ENCODE measurements around the gene DNER.

Gene DNER

GRCh38 chr2:229412686-229413085 is 301.7 kb downstream of the DNER start:
- Histone ChIP-seq H3K36me3 (ENCODE audit: insufficient read depth, insufficient read length, low read length) (no peaks in the 10 kb centered on the region), H3K4me3 (ENCODE audit: insufficient read length, low read depth) (no peak overlapping the region), H3K4me1 (ENCODE audit: insufficient read depth, insufficient read length) (no peaks in the 10 kb centered on the region), H3K9me3 (ENCODE audit: insufficient read depth, low read length) (no peaks in the 10 kb centered on the region), H3K9ac (ENCODE audit: insufficient read length, low read depth) (no peak overlapping the region), H3K27me3 (ENCODE audit: insufficient read depth, insufficient read length) (no peaks in the 10 kb centered on the region)
- TF ChIP-seq ZNF274 (IDR thresholded peaks at IDR 0.05; ENCODE audit: low read depth, low read length) (no peak), YY1 (IDR thresholded peaks at IDR 0.05; ENCODE audit: insufficient read depth, insufficient read length) (no peak), SUZ12 (IDR thresholded peaks at IDR 0.05; ENCODE audit: extremely low read depth, insufficient read depth, insufficient read length) (no peak)
- no peak for DNase-seq (ENCODE audit: low read depth, low spot score)

DNA sequence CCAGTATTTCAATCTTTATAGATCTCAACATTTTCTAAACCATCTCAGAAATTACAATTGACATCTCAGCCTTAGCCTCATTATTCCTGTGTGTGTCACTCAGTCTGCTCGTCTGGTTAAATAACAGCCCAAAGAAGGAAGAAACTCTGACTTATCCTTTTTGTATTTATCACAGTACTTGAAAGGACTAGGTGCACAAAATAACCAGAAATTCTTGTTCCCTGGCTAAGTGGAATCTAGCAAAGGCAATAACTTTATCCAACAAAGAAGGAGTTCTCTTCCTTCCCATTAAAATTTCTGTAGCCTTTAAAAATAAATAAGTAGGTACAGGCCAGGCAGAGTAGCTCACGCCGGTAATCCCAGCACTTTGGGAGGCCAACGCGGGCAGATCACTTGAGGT is 303.4 kb downstream of the DNER start:
- peaks cover 3% of the 10 kb centered on the region for H3K4me1 ChIP-seq (ENCODE audit: insufficient read depth, insufficient read length)
- TF ChIP-seq SUZ12 (IDR thresholded peaks at IDR 0.05; ENCODE audit: extremely low read depth, insufficient read depth, insufficient read length) (no peak), YY1 (IDR thresholded peaks at IDR 0.05; ENCODE audit: insufficient read depth, insufficient read length) (no peak), ZNF274 (IDR thresholded peaks at IDR 0.05; ENCODE audit: low read depth, low read length) (no peak)
- DNase-seq (ENCODE audit: low read depth, low spot score): no peak
- no peaks in the 10 kb centered on the region for H3K27me3 ChIP-seq (ENCODE audit: insufficient read depth, insufficient read length)
- no peak overlapping the region for H3K4me3 ChIP-seq (ENCODE audit: insufficient read length, low read depth)
- H3K9ac ChIP-seq (ENCODE audit: insufficient read length, low read depth): no peak overlapping the region
- H3K36me3 ChIP-seq (ENCODE audit: insufficient read depth, insufficient read length, low read length): no peaks in the 10 kb centered on the region
- H3K9me3 ChIP-seq (ENCODE audit: insufficient read depth, low read length): no peaks in the 10 kb centered on the region

DNA sequence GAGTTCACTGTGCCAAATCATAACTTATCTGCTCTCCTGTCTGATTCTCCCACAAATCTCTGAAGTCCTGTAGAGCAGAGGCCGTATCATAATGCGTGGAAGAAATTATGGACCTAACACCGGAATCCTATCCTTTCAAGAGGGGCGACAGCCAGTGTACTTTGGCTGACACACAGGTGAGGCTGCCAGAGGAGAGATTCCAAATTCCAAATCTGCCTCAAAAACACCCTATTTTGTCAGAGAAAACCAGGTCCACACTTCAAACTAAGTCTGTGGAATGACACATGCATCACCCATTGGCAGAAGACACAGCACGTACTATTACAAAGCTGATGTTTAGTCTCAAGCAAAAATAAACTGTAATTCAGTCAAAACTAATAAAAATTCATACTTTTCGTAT is 304.1 kb downstream of the DNER start:
- no peaks in the 10 kb centered on the region for H3K27me3 ChIP-seq (ENCODE audit: insufficient read depth, insufficient read length)
- no peaks in the 10 kb centered on the region for H3K36me3 ChIP-seq (ENCODE audit: insufficient read depth, insufficient read length, low read length)
- no peak for TF ChIP-seq SUZ12 (IDR thresholded peaks at IDR 0.05; ENCODE audit: extremely low read depth, insufficient read depth, insufficient read length)
- no peak for TF ChIP-seq YY1 (IDR thresholded peaks at IDR 0.05; ENCODE audit: insufficient read depth, insufficient read length)
- TF ChIP-seq ZNF274 (IDR thresholded peaks at IDR 0.05; ENCODE audit: low read depth, low read length): no peak
- DNase-seq (ENCODE audit: low read depth, low spot score): no peak
- H3K9me3 ChIP-seq (ENCODE audit: insufficient read depth, low read length): no peaks in the 10 kb centered on the region
- no peak overlapping the region for H3K4me3 ChIP-seq (ENCODE audit: insufficient read length, low read depth)
- H3K9ac ChIP-seq (ENCODE audit: insufficient read length, low read depth): no peak overlapping the region
- peaks cover 3% of the 10 kb centered on the region for H3K4me1 ChIP-seq (ENCODE audit: insufficient read depth, insufficient read length)

- peak; percentile 16 for DNase-seq (ENCODE audit: low read depth, low spot score)
- no peaks in the 10 kb centered on the region for H3K27me3 ChIP-seq (ENCODE audit: insufficient read depth, insufficient read length)
- H3K9ac ChIP-seq (ENCODE audit: insufficient read length, low read depth): no peak overlapping the region
- no peak for TF ChIP-seq ZNF274 (IDR thresholded peaks at IDR 0.05; ENCODE audit: low read depth, low read length)
- peaks cover 3% of the 10 kb centered on the region for H3K4me1 ChIP-seq (ENCODE audit: insufficient read depth, insufficient read length)
- H3K4me3 ChIP-seq (ENCODE audit: insufficient read length, low read depth): no peak overlapping the region
- H3K9me3 ChIP-seq (ENCODE audit: insufficient read depth, low read length): no peaks in the 10 kb centered on the region
- H3K36me3 ChIP-seq (ENCODE audit: insufficient read depth, insufficient read length, low read length): no peaks in the 10 kb centered on the region
Observed at GRCh38 chr2:229409751-229410181, 304.6 kb downstream of the DNER start.

DNA sequence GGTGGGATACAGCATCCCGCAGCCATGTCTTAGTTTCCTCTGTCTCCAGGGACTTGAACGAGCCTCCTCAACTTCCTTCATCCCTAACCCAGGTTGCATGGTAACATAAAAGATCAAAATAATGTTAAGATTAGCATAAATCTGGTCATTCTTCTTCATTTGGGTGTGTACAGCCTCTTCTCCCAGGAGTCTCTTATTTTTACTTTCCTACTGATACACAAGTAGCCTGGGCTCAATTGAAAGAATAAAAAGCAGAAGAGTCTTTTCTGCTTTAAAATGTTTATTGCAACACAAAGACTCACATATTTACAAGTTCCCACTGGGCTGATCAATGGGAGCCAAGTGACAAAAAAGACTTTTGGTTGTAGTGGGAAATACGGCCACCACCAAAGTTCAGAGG is 305.4 kb downstream of the DNER start:
- Histone ChIP-seq H3K36me3 (ENCODE audit: insufficient read depth, insufficient read length, low read length) (no peaks in the 10 kb centered on the region), H3K27me3 (ENCODE audit: insufficient read depth, insufficient read length) (no peaks in the 10 kb centered on the region), H3K4me3 (ENCODE audit: insufficient read length, low read depth) (no peak overlapping the region), H3K4me1 (ENCODE audit: insufficient read depth, insufficient read length) (peaks cover 3% of the 10 kb centered on the region), H3K9me3 (ENCODE audit: insufficient read depth, low read length) (no peaks in the 10 kb centered on the region), H3K9ac (ENCODE audit: insufficient read length, low read depth) (no peak overlapping the region)
- DNase-seq (ENCODE audit: low read depth, low spot score): no peak
- no peak for TF ChIP-seq SUZ12 (IDR thresholded peaks at IDR 0.05; ENCODE audit: extremely low read depth, insufficient read depth, insufficient read length)
- TF ChIP-seq ZNF274 (IDR thresholded peaks at IDR 0.05; ENCODE audit: low read depth, low read length): no peak
- TF ChIP-seq YY1 (IDR thresholded peaks at IDR 0.05; ENCODE audit: insufficient read depth, insufficient read length): no peak

DNA sequence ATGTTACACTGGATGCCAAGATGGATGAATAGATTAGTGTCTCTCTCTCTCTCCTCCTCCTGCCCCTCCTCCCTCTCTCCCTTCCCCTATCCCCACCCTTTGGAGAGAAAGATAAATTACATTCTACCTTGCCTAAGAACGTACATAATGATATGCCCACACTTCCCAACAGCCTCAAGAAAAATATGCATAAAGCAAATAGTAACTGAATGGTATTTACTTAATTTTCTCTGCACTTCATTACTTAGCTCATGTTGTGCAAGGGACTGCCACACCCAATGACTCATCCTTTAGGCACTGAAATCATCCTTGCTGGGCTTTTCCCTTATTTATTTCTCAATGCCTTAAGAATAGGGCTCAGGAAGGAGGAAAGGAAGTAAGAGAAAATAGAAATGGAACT is 306.0 kb downstream of the DNER start:
- Histone ChIP-seq H3K27me3 (ENCODE audit: insufficient read depth, insufficient read length) (no peaks in the 10 kb centered on the region), H3K4me1 (ENCODE audit: insufficient read depth, insufficient read length) (peaks cover 3% of the 10 kb centered on the region), H3K9ac (ENCODE audit: insufficient read length, low read depth) (no peak overlapping the region), H3K4me3 (ENCODE audit: insufficient read length, low read depth) (no peak overlapping the region), H3K36me3 (ENCODE audit: insufficient read depth, insufficient read length, low read length) (no peaks in the 10 kb centered on the region), H3K9me3 (ENCODE audit: insufficient read depth, low read length) (no peaks in the 10 kb centered on the region)
- no peak for TF ChIP-seq YY1 (IDR thresholded peaks at IDR 0.05; ENCODE audit: insufficient read depth, insufficient read length)
- TF ChIP-seq ZNF274 (IDR thresholded peaks at IDR 0.05; ENCODE audit: low read depth, low read length): no peak
- no peak for TF ChIP-seq SUZ12 (IDR thresholded peaks at IDR 0.05; ENCODE audit: extremely low read depth, insufficient read depth, insufficient read length)
- peak; percentile 42 for DNase-seq (ENCODE audit: low read depth, low spot score)

- Histone ChIP-seq H3K9ac (ENCODE audit: insufficient read length, low read depth) (no peak overlapping the region), H3K9me3 (ENCODE audit: insufficient read depth, low read length) (no peaks in the 10 kb centered on the region), H3K4me3 (ENCODE audit: insufficient read length, low read depth) (no peak overlapping the region), H3K27me3 (ENCODE audit: insufficient read depth, insufficient read length) (no peaks in the 10 kb centered on the region), H3K4me1 (ENCODE audit: insufficient read depth, insufficient read length) (peaks cover 3% of the 10 kb centered on the region), H3K36me3 (ENCODE audit: insufficient read depth, insufficient read length, low read length) (no peaks in the 10 kb centered on the region)
- TF ChIP-seq SUZ12 (IDR thresholded peaks at IDR 0.05; ENCODE audit: extremely low read depth, insufficient read depth, insufficient read length): no peak
- no peak for DNase-seq (ENCODE audit: low read depth, low spot score)
Observed at GRCh38 chr2:229407170-229407569, 307.2 kb downstream of the DNER start.

GRCh38 chr2:229405796-229406195 is 308.6 kb downstream of the DNER start:
- TF ChIP-seq SUZ12 (IDR thresholded peaks at IDR 0.05; ENCODE audit: extremely low read depth, insufficient read depth, insufficient read length): no peak
- no peak overlapping the region for H3K4me3 ChIP-seq (ENCODE audit: insufficient read length, low read depth)
- peaks cover 3% of the 10 kb centered on the region for H3K4me1 ChIP-seq (ENCODE audit: insufficient read depth, insufficient read length)
- H3K27me3 ChIP-seq (ENCODE audit: insufficient read depth, insufficient read length): no peaks in the 10 kb centered on the region
- no peaks in the 10 kb centered on the region for H3K36me3 ChIP-seq (ENCODE audit: insufficient read depth, insufficient read length, low read length)
- H3K9me3 ChIP-seq (ENCODE audit: insufficient read depth, low read length): no peaks in the 10 kb centered on the region
- no peak for DNase-seq (ENCODE audit: low read depth, low spot score)
- H3K9ac ChIP-seq (ENCODE audit: insufficient read length, low read depth): no peak overlapping the region
